Measurements from ENCODE around the gene POLR1A. TPM values are rescaled to one million over a fixed set of nuclear protein-coding genes. Genes with fewer than 3 reads are reported as not detected.

The POLR1A gene
- total RNA-seq, 1 experiment from 2014 or later: 62.7 TPM

GRCh38 chr2:85972355-85972754 lies 133.3 kb downstream of the POLR1A start:
- WGBS (ENCODE audit: extremely low coverage, insufficient read length, low lambda C conversion rate): no CpG with 5 or more reads among the region's 1 CpG
- H3K23ac ChIP-seq (ENCODE audit: insufficient read length, low read depth, low read length): no peak overlapping the region
- H3K79me2 ChIP-seq (ENCODE audit: insufficient read depth, low read length): no peaks in the 10 kb centered on the region
- H3K27ac ChIP-seq (ENCODE audit: insufficient read length, low read depth, low read length): no peak overlapping the region
- Mint-ChIP-seq H3K9me3 (peaks cover 16 to 17% of the 10 kb centered on the region in 2 experiments), H3K36me3 (ENCODE audit: insufficient read depth in 1 of 3, low read depth in 3 of 3) (peaks cover 0 to 5% (median 2%) of the 10 kb centered on the region in 3 experiments; a peak in 2 of 7 replicates), H3K4me1 (no peaks in the 10 kb centered on the region), H3K4me3 (no peak overlapping the region), H3K27me3 (ENCODE audit: low read depth) (peaks cover 9% of the 10 kb centered on the region), H3K27ac (no peak overlapping the region)
- H3K56ac ChIP-seq (ENCODE audit: insufficient read length, low read depth, low read length): no peak overlapping the region
- no peak overlapping the region for H3K4me2 ChIP-seq (ENCODE audit: insufficient read depth, insufficient read length, low read length)
- H3K4ac ChIP-seq (ENCODE audit: low read depth, low read length): no peak overlapping the region
- no peaks in the 10 kb centered on the region for H3K4me1 ChIP-seq (ENCODE audit: insufficient read depth, low read length)
- TF ChIP-seq CTCF (conservative IDR thresholded peaks at IDR 0.05): no peak
- no peak overlapping the region for H2BK15ac ChIP-seq (ENCODE audit: low read depth, low read length)
- no peak overlapping the region for H4K8ac ChIP-seq (replicated peaks; ENCODE audit: insufficient read length, low read depth, low read length)
- no peak overlapping the region for H2AFZ ChIP-seq (ENCODE audit: low read length)
- no peak overlapping the region for H4K5ac ChIP-seq (ENCODE audit: insufficient read length, low read depth, low read length)
- no peak overlapping the region for H3K9ac ChIP-seq (ENCODE audit: extremely low read depth, insufficient read length, low read length)
- no peak for DNase-seq
- no peak overlapping the region for H2BK20ac ChIP-seq (ENCODE audit: low read depth, low read length, poor library complexity, severe bottlenecking)
- H3K27me3 ChIP-seq (ENCODE audit: insufficient read depth, low read length): no peaks in the 10 kb centered on the region
- H2AK5ac ChIP-seq (ENCODE audit: insufficient read length, low read length): no peak overlapping the region
- no peak overlapping the region for H3T11ph ChIP-seq (ENCODE audit: low read length)
- H3K9me3 ChIP-seq (ENCODE audit: control insufficient read depth, low read depth, low read length): no peaks in the 10 kb centered on the region
- H3K79me1 ChIP-seq (ENCODE audit: insufficient read depth, low read depth, low read length, poor library complexity, severe bottlenecking): no peaks in the 10 kb centered on the region
- no peak overlapping the region for H3K14ac ChIP-seq (ENCODE audit: insufficient read depth, low read length)
- H4K20me1 ChIP-seq (ENCODE audit: control insufficient read depth, insufficient read depth, insufficient read length): no peaks in the 10 kb centered on the region
- no peak overlapping the region for H3K18ac ChIP-seq (ENCODE audit: insufficient read length, low read depth, low read length)
- no peak overlapping the region for H2BK12ac ChIP-seq (ENCODE audit: insufficient read length, low read depth, low read length)
- H3K23me2 ChIP-seq (ENCODE audit: insufficient read length, low read depth, low read length, poor library complexity, severe bottlenecking): no peaks in the 10 kb centered on the region
- no peak overlapping the region for H2BK5ac ChIP-seq (ENCODE audit: insufficient read length, low read length)
- H4K91ac ChIP-seq (ENCODE audit: insufficient read length, low read depth, low read length): no peak overlapping the region
- H2BK120ac ChIP-seq (ENCODE audit: low read depth, low read length, poor library complexity, severe bottlenecking): no peak overlapping the region
